Stomach (tissue), 9 donors: ENCODE data around the gene WHRN. TPM values are rescaled to one million over a fixed set of nuclear protein-coding genes. Genes with fewer than 3 reads are reported as not detected.
A peak's percentile ranks its signal among the peaks of the same experiment; 100 is the strongest.

Experiments
- DNase-seq, 2 donors: peaks; one replicate each; pipeline versions ENCODE4 v3.0.0 to v3.0.0-alpha.2; 2013 to 2019
- H3K27ac ChIP-seq, 5 donors: fragments of 200-600 bp in 4 of 5; sonication (generic) in 4 of 5; one replicate each; pipeline ENCODE4 v1.5.1; 2013 to 2019; ENCODE audit warnings: mild to moderate bottlenecking in 1 of 5, moderate library complexity in 1 of 5
- H3K27me3 ChIP-seq, 3 donors: fragments of 200-600 bp; sonication (generic); one replicate each; pipeline ENCODE4 v1.5.1; 2017 to 2019; ENCODE audit warnings: mixed run types in 1 of 3
- H3K36me3 ChIP-seq, 4 donors: fragments of 200-600 bp; sonication (generic); 1 replicate in 3 of 4; 2 replicates in 1 of 4; pipeline ENCODE4 v1.5.1; 2016 to 2019
- H3K4me1 ChIP-seq, 4 donors: fragments of 200-600 bp; sonication (generic); one replicate each; pipeline ENCODE4 v1.5.1; 2016 to 2019
- H3K4me3 ChIP-seq, 4 donors: fragments of 200-600 bp; sonication (generic) in 3 of 4; one replicate each; pipeline ENCODE4 v1.5.1; 2016 to 2019; ENCODE audit warnings: mild to moderate bottlenecking in 1 of 4
- H3K9me3 ChIP-seq, 4 donors: fragments of 200-600 bp; sonication (generic); one replicate each; pipeline ENCODE4 v1.5.1; 2016 to 2019
- CTCF ChIP-seq, 7 experiments: fragments of 450-650 bp in 4 of 7; fragments of 200-600 bp in 3 of 7; sonication (generic) in 3 of 7; IDR thresholded peaks; one replicate each; pipeline ENCODE4 v1.5.1; 2016 to 2019; ENCODE audit warnings: antibody characterized with exemption in 7 of 7, control low read depth in 2 of 7, mild to moderate bottlenecking in 1 of 7
- EP300 ChIP-seq: sonication (generic); formaldehyde crosslinking; IDR thresholded peaks from one replicate; pipeline ENCODE4 v1.6.1; 2017; ENCODE audit warnings: antibody characterized with exemption
- POLR2A ChIP-seq, 4 donors: fragments of 450-650 bp; IDR thresholded peaks; one replicate each; pipeline ENCODE4 v1.6.1; 2016; ENCODE audit warnings: antibody characterized with exemption in 4 of 4, control low read depth in 2 of 4, mild to moderate bottlenecking in 1 of 4, moderate library complexity in 1 of 4
- POLR2AphosphoS5 ChIP-seq, 3 donors: sonication (generic); formaldehyde crosslinking; IDR thresholded peaks; one replicate each; pipeline ENCODE4 v1.6.1; 2016; ENCODE audit warnings: antibody characterized with exemption in 3 of 3
- WGBS, 5 donors: extraction: QIAGEN DNeasy Blood & Tissue Kit in 3 of 5; methylation state at CpG; one replicate each; pipeline versions ENCODE4 v1.1.5 to v1.1.7; 2013 to 2018; 5-methylcytosine and 5-hydroxymethylcytosine counted together
- intact Hi-C: fragments of 100-400 bp; cut with DNase I; formaldehyde crosslinking; loops from one replicate; pipeline ENCODE4 v1.15.1; 2023; ENCODE audit warnings: low total_unique reads
- polyA plus RNA-seq, 3 donors: library from polyadenylated mRNA; stranded (reverse); fragments of 200-250 nt; gene quantifications; one replicate each; pipeline ENCODE4 v1.2.3, GENCODE V29; 2013
- total RNA-seq, 5 donors: library from RNA; depleted of rRNA; stranded (reverse); fragments of >200 nt; gene quantifications; one replicate each; pipeline versions ENCODE4 v1.1.0 to v1.2.3, GENCODE V29; 2014 to 2016
- donor health status: healthy with polysubstance abuse.
- donor health status: Bipolar disorder and iron deficiency.
- donor health status: healthy.

Gene WHRN
- total and polyA plus RNA-seq, 8 donors = 2.3 to 70.1 (median 4.8) TPM

- TF ChIP-seq POLR2A (IDR thresholded peaks at IDR 0.05) (no peak), CTCF (IDR thresholded peaks at IDR 0.05) (no peak), POLR2AphosphoS5 (IDR thresholded peaks at IDR 0.05) (no peak), EP300 (no peak)
- Histone ChIP-seq H3K36me3 (peaks cover 0 to 16% (median 3%) of the 10 kb centered on the region in 4 donors), H3K27me3 (no peaks in the 10 kb centered on the region), H3K9me3 (no peaks in the 10 kb centered on the region), H3K4me1 (peaks cover 0 to 17% (median 8%) of the 10 kb centered on the region in 4 donors), H3K27ac (no peak overlapping the region), H3K4me3 (no peak overlapping the region)
- 63 to 71% (median 64%) methylated on average over 11 of the region's 11 CpGs for WGBS, 5 donors
- intact Hi-C loops = loop anchor here (5.0 kb wide), 1 partner anchor 243 kb away; no protein-coding TSS in a partner anchor
- DNase-seq = peak in 1 of 2 donors; percentile 39
These were observed 96.0 kb downstream of the WHRN start for GRCh38 chr9:114409103-114409780.

- peaks cover 0 to 11% (median 5%) of the 10 kb centered on the region in 4 donors for H3K4me1 ChIP-seq
- H3K27me3 ChIP-seq = no peaks in the 10 kb centered on the region
- no peak for DNase-seq
- H3K4me3 ChIP-seq = no peak overlapping the region
- no peaks in the 10 kb centered on the region for H3K9me3 ChIP-seq
- H3K27ac ChIP-seq = no peak overlapping the region
- TF ChIP-seq CTCF (IDR thresholded peaks at IDR 0.05) (no peak), EP300 (no peak), POLR2AphosphoS5 (IDR thresholded peaks at IDR 0.05) (no peak), POLR2A (IDR thresholded peaks at IDR 0.05) (no peak)
- intact Hi-C loops = loop anchor here (5.0 kb wide), 1 partner anchor 244 kb away; no protein-coding TSS in a partner anchor
- WGBS, 5 donors = 77 to 88% (median 84%) methylated on average over 7 of the region's 7 CpGs
- peaks cover 0 to 21% (median 4%) of the 10 kb centered on the region in 4 donors for H3K36me3 ChIP-seq
These were observed 96.6 kb downstream of the WHRN start for GRCh38 chr9:114408645-114409044.

GRCh38 chr9:114407889-114408288 lies 97.4 kb downstream of the WHRN start:
- Histone ChIP-seq H3K4me1 (peaks cover 0 to 8% (median 3%) of the 10 kb centered on the region in 4 donors), H3K27me3 (no peaks in the 10 kb centered on the region), H3K36me3 (peaks cover 0 to 28% (median 8%) of the 10 kb centered on the region in 4 donors), H3K9me3 (no peaks in the 10 kb centered on the region), H3K4me3 (no peak overlapping the region), H3K27ac (no peak overlapping the region)
- TF ChIP-seq POLR2AphosphoS5 (IDR thresholded peaks at IDR 0.05) = no peak
- no peak for TF ChIP-seq EP300
- no peak for TF ChIP-seq POLR2A (IDR thresholded peaks at IDR 0.05)
- TF ChIP-seq CTCF (IDR thresholded peaks at IDR 0.05) = no peak
- WGBS, 5 donors = 77 to 88% (median 83%) methylated on average over 5 of the region's 5 CpGs
- intact Hi-C loops = loop anchor here (5.0 kb wide), 1 partner anchor 244 kb away; no protein-coding TSS in a partner anchor
- DNase-seq = no peak

- Histone ChIP-seq H3K9me3 (no peaks in the 10 kb centered on the region), H3K27ac (no peak overlapping the region), H3K27me3 (no peaks in the 10 kb centered on the region), H3K36me3 (peaks cover 0 to 43% (median 13%) of the 10 kb centered on the region in 4 donors), H3K4me1 (peaks cover 0 to 8% (median 3%) of the 10 kb centered on the region in 4 donors), H3K4me3 (no peak overlapping the region)
- whole genome bisulfite sequencing, 5 donors = 90 to 94% (median 91%) methylated on average over 13 of the region's 13 CpGs
- no peak for TF ChIP-seq CTCF (IDR thresholded peaks at IDR 0.05)
- no peak for TF ChIP-seq POLR2AphosphoS5 (IDR thresholded peaks at IDR 0.05)
- no peak for TF ChIP-seq EP300
- TF ChIP-seq POLR2A (IDR thresholded peaks at IDR 0.05) = no peak
- DNase-seq = no peak
- intact Hi-C loops = loop anchor here (5.0 kb wide), 1 partner anchor 246 kb away; no protein-coding TSS in a partner anchor
These were observed 98.8 kb downstream of the WHRN start for GRCh38 chr9:114406441-114406840.
